NCI-H526 (cell line): ENCODE measurements around the gene NKX3-2.
"Not testable (repeated sequence)": the region's sequence is repeated elsewhere in the genome, so short reads cannot be mapped to it uniquely, and the experiment has no call there.

Source experiments
- DNase-seq, 2 experiments: peaks; one replicate each; lab custom pipeline; 2025; lab: John Stamatoyannopoulos, UW

The NKX3-2 gene

DNA sequence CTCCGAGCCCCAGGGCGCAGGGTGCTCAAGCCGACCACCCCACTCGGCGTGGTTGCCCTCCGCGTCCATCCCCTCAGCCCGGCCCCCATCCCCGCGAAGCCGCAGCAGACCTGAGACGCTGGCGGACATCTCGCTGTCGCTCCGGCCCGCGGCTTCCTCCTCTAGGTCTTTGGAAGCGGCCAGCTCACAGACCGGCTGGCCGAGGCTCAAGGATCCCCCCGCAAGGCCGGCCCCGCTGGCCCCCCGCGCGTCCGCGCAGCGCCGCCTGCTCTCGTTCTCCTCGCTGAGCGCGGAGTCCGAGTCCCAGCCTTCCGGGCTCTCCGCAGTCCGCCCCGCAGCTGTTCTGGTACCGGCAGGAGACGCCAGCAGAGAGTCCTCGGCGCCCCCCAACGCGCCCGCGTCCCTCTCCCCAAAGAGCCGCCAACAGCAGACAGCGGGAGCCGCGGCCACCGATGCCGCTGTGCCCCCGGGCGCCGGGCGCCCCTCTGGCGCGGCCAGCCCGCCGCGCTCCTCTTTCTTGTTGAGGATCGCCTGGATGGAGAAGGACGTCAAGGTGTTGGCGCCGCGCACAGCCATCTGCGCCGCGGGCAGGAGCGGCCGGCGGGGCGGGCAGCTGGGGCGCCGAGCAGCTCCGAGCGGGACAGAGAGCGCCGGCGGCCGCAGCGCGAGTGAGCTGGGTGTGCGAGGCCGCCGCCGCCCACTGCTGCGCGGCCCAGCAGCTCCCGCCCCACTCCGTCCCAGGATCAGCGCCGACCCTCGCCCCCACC lies at the start of gene NKX3-2:
NKX3-2 (minus strand) TSS at position 670 of the 767 bp plus-strand sequence; CDS start at position 576, 94 bp downstream.
- DNase-seq: peak in 1 of 2 experiments; percentile 73

DNA sequence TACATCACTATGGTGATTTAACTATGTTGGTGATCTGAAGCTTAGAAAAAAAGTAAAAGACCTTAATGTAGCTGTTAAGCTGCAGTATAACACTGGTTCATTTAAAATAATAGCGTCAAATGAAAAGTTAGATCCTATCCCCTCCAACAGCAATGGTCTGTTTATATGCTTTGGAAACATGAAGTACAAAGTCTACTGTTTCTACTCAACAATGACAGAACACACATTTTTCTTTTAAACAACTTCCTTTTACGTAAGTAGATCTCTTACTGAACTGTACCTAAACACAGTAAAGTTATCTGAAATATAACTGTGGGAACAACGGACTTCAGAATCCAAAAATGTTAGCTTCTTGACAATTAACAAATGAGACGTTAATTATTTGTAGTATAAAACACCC lies 47.9 kb upstream of the NKX3-2 start:
- DNase-seq: no peak

DNA sequence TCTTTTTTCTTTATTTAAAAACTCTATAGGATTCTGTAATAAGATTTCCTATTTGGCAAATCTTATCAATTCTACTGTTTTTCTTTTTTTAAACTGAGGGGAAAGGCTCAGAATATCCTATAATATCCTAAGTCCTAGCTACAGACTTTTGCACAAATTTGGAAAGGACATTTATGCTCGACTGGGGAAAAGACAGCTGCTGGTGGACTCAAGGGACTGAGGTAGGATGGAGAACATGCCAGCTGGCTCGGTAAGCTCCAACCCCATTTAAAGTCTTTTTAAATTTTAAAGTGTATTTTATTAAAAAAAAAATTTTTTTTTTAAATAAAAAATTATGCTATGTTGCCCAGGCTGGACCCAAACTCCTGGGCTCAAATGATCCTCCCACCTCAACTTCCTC lies 46.5 kb upstream of the NKX3-2 start:
- no peak for DNase-seq

DNA sequence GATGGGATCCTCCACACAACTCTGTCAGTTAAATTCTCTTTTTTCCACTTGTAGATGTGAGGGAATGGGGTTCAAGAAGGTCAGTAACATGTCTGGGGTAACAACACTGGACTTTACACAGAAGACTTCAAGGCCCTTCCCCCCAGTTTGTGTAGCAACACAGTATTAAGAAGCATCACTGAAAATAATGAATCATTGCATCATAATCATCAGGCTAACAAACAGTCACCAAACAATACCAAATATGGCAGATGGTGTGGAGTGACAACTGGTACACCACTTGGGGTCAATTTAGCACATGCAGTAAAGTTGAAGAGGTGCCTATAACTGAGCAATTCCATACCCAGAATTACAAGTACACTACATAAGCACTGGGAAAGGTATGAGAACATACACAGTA lies 44.6 kb upstream of the NKX3-2 start:
- no peak for DNase-seq

DNA sequence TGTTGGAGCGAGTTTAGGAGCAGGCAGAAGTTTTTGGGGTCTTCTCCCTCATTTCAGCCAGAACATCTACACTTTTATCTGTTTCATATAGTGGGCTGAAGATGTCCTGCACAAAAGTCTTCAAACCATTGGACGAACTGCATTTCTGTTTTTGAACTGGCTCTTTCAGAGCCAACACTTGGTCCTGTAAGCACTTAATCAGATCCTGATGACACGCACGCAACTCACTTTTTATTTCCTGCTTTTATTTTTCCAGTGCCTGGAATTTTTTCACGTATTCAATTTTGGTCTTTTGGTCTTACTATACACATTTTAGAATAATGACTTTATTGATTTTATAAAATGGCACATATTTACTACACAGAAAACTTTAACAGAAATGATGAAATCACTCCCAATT lies 40.2 kb upstream of the NKX3-2 start:
- DNase-seq: no peak

DNA sequence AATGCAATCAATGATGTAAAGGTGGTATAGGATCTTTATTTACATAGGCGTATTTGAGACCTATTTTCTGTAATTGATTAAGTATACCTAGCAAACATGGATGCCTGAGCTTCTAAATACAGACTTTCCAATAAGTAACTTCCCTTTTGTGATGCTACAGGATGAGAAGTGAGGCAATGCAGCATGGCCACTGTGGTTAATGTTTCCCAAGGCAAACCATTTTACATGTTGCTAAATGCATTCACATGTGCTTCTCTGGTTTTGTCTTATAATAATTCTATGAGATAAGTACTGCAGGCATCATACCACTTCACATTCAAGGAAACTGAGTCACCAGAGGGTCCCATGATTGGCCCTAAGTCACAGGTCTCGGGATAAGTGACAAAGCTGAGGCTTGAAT lies 35.7 kb upstream of the NKX3-2 start:
- no peak for DNase-seq

DNA sequence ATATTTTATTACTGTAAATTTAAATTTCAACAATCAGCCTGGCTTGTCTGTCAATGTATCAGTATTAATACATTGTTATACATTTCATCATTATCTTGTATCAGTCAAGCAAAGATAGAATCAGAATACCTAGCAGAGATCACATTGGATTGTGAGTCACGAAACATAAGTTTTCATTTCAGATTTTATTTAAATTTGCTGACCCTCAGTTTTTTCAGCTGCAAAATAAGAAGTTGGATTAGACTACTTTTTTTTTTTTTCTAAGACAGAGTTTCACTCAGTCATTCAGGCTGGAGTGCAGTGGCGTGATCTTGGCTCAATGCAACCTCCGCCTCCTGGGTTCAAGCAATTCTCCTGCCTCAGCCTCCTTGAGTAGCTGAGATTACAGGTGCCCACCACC lies 33.4 kb upstream of the NKX3-2 start:
- no peak for DNase-seq

DNA sequence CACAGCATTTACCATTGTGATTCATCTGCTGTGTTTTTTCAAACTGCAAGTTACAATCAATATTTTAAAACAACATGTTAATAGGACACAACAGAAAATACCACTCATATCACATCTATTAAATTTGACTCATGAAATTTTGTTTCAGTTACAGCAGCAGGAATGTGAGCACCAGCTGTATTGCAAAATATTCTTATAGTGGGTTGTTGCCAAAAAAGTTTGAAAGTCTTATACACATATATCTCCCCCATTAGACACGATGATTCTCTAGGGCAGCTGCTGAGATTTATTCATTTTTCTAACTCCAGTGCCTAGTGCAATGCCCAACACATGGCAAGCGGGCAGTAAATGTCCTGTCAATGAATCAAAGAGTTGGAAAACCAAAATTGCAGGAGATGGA lies 26.6 kb upstream of the NKX3-2 start:
- no peak for DNase-seq

DNA sequence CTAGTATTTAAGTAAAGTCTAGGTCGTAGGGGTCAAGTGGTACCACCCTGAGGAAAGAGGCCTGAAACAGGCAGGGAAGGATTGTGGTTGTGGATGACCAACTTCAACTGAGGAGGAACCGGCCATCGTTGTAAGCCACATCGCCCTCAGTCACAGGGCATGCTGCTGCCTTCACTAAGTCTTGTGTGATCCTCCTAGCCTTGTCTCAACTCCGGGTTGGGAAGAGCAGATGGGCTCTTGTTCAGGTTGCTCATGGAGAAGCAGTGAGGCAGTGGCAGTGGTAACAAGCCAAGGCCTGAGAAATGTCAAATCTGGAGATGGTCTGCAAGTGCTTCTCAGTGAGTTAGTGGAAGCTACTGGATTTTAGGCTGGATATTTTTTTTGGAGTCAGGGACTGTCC lies 22.8 kb upstream of the NKX3-2 start:
- DNase-seq: no peak

DNA sequence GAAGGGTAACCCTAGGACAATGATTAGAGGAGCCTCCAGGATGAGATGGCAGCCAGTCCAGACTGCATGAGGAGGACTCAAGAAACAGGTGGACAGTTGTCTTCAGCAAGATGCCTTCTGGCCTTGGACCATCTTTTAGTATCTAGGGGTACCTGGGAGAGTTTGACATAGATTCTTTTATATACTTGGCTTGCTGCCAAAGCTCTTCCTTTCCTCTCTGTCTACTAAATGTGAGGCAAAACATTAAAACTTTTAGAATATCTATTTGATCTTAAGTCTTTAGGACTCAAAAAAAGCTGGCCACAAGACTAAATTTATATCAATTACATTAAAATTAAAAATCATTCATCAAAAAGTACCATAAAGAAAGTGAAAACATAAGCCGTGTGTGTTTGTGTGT lies 18.6 kb upstream of the NKX3-2 start:
- no peak for DNase-seq

DNA sequence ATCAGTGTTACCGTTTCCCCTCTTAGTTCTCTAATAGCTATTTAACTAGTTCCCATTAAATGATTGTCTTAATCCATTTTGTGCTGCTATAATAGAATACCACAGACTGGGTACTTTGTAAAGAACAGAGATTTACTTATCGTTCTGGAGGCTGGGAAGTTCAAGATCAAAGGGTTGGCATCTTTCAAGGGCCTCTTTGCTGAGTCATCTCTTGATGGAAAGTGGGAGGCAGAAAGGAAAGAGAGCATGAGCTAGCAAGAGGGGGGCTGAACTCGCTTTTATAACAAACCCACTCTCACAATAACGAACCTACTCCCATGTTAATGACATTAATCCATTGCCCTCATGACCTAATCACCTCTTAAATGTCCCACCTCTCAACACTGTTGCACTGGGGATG lies 17.4 kb upstream of the NKX3-2 start:
- no peak for DNase-seq

DNA sequence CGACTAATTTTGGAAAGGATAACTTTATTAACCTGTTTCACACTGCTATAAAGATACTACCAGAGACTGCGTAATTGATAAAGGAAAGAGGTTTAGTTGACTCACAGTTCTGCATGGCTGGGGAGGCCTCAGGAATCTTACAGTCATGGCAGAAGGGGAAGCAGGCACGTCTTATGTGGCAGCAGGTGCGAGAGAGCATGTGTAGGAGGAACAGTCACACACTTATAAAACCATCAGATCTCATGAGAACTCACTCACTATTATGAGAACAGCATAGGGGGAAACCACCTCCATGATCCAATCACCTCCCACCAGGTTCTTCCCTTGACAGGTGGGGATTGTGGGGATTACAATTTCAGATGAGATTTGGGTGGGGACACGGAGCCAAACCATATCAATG lies 15.8 kb upstream of the NKX3-2 start:
- not testable (repeated sequence) for DNase-seq

DNA sequence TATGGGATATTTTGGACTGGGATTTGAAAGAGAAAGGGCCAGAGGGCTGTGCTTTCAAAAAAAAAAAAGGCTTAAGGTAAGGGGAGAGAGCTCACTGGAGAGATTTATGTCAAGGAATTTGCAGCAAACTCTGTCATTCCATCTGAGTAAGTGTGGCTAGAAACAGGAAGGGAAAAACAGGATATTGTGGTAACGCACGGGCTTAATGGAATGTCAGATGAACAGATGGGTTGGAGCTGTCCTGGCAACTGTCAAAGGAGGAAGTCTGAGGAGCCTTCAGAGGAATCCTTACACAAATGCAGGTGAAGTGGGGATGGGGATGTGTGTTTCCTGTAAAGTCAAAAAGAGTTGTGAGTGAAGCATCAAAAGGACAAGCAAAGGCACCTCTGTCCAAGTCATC lies 15.1 kb upstream of the NKX3-2 start:
- no peak for DNase-seq

DNA sequence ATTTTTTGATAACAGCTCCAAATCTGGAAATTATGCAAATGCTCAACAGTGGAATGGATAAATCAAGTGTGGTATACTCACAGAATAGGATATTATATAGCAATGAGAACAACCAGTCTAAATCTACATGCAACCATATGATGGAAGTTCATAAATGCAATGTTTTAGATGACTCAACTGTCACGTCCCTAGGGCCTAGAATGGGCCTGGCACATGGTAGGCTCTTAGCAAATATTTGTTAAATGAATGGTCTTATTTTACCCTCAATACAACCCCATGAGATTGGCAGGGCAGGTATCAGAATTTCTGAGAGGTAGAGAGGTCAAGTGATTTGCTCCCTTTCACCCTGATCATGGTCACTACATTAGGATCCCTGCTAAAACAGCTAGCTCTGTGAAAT lies 14.6 kb upstream of the NKX3-2 start:
- no peak for DNase-seq

DNA sequence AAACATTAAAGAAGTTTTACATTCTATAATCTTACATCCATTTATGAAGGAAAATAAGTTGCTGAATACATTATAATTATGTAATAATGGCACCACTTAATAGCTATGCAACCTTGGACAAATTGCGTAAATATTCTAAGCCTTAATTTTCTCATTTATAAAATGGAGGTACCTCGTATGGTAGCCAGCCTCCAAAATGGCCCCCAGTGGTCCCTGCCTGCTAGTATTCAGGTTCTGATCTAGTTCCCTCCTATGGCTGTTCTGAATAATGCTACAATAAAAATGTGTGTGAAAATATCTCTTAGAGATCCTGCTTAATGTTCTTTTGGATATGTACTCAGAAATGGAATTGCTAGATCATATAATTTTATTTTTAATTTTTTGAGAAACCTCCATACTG lies 11.0 kb upstream of the NKX3-2 start:
- no peak for DNase-seq

DNA sequence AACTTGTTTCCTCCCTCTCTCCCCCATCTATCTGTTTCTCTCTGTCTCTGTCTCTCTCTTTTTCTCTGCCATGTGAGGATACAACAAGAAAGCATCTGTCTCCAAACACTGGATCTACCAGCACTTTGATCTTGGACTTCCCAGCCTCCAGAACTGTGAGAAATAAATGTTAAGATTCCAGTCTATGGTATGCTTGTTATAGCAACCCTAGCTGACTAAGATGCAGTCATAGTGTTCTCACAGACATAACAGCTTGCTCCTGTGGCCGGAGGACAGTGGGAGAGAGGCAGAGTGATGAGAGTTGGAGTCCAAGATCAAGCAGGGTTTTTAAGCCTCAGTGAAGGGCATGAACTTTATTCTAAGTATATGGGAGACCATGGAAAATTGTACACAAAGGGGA lies 8.8 kb upstream of the NKX3-2 start:
- no peak for DNase-seq

DNA sequence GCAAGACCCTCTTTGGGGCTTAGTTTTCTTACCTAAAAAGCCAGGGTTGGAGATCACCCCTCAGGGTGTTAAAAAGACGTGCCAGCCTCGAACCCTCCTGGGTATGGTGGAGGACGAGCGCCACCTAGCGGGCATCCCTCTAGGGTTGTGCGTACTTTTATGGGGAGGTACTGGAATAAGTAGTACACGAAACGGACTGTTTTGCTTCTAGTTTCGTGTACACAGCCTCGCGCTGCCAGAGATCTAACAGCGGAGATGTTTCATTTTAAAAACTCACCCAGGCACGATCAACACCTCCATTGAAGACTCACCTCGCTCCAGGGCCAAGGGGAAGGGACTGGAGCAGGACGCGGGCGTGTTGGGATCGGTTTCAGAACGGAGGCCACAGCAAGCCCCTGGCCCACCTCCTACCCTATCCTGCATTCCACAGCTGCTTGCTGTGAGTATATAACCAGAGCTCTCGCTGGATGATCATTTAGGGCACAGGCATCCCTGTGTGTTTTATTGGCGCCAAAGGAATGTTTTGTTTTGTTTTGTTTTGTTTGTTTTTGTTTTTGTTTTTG lies 4.8 kb upstream of the NKX3-2 start:
- peak; percentile 65 to 90 for DNase-seq

DNA sequence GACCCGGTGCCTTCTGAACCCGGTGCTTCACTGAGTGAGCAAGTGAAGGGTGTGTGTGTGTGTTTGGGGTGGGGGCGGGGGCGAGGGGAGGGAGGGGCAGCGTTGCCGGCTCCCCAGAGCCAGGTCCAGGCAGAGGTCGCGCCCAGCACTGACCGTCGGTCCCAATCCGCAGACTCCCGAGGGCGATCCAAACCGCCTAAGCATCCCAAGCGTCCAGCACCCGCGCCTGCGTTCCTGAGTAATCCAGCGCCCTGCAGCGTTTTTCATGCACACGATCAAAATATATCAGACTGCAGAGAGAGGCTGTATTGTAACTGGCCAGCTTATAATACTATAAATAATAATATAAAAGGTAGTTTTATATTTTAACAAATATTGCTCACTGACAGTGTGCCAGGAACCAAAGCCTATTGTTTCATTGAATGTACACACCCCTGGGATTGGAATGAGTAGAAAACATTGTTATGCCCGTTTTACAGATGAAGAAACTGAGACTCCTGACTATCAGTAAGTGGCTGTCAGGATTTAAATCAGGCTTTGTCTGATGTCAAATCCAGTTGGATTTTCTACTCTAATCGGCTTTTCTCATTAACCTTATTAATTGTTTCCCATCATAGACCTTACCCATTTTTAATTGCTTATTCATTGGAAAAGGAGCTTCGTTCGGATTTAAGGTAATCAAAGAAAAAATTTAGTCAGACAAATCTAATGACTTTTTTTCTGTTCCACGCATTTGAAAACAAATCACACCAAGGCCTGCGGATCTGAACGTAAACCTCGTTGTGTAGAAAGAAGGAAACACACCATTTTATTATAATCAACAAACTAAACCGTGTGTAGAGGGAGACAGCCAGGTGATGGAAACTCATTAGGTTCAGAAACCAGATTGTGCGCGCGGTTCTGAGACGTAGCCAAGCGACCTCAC lies 4.0 kb upstream of the NKX3-2 start:
- DNase-seq: peak in 1 of 2 experiments; percentile 48

DNA sequence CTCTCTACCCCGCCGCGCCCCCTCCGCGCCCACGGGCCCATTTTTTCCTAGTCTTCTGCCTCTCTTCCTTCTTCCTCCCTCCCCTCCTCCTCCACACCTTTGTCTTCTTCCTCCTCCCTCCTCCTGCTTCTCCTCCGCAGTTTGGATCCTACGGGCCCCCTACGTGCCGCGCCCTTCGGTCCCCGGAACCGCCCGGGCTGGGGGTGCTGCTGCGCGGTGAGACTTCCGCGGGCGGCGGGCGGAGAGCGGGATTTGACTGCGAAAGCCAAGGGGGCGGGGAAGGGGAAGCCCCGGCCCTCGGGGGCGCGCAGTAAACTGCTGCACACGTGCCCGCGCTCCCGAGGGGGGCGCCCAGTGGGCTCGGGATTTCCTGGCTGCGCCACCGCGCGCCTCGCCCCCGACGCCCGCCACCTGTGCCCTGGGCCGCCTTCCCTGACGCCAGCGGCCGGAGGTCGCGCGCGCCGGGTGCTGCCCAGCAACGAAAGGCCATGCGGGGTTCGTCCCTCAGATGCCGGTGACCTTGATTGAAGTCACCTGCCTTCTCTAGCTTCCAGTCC lies 3.3 kb upstream of the NKX3-2 start:
- peak in 1 of 2 experiments; percentile 65 for DNase-seq

DNA sequence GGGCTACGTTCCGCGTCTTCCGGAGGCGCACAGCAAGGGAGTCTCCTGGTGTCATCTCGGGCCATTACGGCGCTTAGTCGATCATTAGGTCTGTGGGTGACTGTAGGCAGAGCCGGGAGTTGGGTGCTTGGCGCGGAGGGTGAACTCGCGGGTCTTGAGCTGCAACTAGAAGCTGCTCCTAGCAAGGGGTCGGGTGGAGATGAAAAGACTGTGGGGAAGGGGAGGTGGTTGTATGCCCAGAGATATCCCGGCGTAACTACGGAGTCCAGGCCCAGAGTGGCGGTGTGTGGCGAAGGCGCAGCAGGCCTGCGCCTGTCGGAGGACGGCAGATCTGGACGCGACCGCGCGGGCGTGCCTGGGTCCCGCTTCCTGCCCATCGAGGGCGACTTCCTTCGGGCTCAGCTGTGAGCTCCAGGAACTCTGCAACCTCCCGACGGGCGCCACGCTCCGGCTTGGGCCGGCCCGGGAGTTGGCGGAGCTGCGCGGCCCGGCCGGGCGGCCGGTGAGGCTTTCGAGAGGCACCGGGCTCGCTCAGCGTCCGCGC lies 2.7 kb upstream of the NKX3-2 start:
- peak in 1 of 2 experiments; percentile 54 for DNase-seq

DNA sequence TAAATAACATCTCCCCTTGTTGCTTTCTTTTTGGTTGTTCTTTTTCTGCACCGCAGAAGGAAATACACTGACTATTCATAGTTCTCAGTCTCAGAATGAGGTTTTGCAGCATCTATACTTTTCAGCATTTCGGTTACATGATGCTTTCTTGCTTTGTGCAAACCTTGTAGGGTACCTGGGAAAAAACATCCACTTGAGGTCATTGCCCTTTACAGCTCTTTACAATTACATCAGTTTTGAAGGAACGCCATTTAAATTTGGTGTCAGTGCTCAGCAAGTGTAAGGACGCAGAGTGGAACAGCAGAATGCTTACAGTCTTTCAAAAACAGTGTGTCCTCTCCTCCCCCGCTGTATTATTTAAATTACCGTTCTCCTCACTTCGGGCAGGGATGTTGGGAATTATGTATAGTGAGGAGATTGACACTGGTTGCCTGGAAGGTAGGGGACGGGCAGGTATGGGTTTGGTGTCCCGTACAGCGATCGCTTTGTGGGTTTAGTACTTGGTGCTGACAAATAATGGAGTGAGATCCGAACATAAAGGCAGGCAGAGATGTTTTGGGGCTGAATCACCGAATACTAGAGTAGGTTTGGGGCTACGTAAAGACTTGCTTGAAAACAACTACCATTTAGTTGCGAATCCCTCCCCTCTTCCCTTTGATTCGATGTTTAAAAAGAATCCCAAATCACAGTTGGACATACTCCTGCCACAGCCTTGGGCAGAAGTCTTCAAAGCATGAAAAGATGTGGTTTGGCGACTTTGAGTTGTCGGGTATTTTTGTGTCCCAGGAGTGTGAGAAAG lies 2.0 kb upstream of the NKX3-2 start:
- DNase-seq: no peak
